GDM1 (cell line): ENCODE results near the gene SDK2.
"Not testable (repeated sequence)": the region's sequence is repeated elsewhere in the genome, so short reads cannot be mapped to it uniquely, and the experiment has no call there.

Experiments used
- DNase-seq: peaks from one replicate; lab custom pipeline; 2025; lab: John Stamatoyannopoulos, UW

SDK2 gene

GRCh38 chr17:73340093-73340596 lies 304.1 kb downstream of the SDK2 start:
- no peak for DNase-seq

DNA sequence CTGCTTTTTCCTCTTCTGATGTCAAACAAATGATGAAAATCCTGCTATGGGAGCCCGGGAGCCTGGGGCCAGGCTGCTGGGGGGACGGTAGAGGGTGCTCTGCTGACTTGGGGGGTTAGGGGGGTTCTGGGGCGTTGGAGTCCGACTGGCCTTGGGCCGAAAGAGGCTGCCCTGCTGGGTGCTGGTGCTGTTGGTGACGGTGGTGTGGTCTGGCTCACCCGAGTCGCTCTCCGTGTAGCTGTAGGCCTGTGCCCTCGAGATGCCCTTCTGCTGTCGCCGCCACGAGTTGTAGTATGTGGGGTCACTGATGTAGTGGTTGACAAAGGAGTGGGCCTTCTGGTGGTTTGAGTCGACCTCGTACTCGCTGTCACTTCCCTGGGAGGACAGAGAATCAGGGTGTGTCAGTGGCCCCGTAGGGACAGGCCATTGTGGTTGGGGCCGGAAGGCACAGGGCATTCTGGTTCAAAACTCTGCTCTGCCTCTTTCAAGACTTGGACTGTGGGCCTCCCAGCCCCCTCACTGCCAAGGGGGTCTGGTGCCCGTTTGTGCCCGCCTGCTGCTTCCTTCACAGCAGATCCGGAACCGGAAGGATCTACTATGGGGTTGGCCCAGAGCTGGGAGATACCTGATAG lies 305.6 kb downstream of the SDK2 start:
- no peak for DNase-seq

GRCh38 chr17:73338050-73338521 lies 306.2 kb downstream of the SDK2 start:
- DNase-seq: no peak

- no peak for DNase-seq
Measured at GRCh38 chr17:73337330-73337710, 306.9 kb downstream of the SDK2 start.

- DNase-seq: no peak
Measured at GRCh38 chr17:73336408-73337329, 307.6 kb downstream of the SDK2 start.

DNA sequence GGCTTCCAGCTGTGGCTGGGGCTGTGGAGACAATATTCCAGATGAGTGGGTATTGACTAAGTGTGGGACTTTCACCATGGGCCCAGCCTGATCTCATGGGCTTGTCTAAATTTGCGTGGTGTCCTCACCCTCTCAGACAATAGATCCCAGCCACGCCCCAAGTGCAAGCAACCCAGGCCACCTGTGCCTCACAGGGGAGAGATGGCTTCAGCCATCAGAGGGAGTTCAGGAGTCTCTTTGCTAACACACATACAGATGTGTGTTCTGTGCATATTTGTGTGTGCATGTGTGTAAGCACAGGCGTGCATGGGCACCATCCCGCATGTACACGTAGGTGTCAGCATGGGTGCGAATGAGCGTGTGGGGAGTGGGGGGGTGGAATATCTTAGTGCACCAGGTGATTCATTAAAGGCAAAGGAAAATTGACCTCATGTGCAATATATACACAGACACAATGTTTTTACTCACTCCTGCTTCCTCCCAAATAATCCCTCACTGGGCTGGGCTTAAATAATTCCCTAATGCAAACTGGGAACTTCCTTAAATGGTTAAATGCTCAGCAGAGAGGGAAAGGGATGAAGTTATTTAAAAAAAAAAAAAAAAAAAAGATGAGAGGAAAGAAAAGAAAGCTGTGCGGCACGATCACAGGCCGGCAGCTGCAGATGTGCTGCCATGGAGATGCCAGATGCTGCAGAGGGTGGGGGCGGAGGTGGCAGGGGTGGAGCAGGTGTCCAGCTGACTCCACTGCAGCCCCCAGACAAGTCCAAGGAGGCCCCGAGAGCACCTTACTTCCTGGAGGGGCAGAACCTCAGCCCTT lies 308.4 kb downstream of the SDK2 start:
- no peak for DNase-seq

DNA sequence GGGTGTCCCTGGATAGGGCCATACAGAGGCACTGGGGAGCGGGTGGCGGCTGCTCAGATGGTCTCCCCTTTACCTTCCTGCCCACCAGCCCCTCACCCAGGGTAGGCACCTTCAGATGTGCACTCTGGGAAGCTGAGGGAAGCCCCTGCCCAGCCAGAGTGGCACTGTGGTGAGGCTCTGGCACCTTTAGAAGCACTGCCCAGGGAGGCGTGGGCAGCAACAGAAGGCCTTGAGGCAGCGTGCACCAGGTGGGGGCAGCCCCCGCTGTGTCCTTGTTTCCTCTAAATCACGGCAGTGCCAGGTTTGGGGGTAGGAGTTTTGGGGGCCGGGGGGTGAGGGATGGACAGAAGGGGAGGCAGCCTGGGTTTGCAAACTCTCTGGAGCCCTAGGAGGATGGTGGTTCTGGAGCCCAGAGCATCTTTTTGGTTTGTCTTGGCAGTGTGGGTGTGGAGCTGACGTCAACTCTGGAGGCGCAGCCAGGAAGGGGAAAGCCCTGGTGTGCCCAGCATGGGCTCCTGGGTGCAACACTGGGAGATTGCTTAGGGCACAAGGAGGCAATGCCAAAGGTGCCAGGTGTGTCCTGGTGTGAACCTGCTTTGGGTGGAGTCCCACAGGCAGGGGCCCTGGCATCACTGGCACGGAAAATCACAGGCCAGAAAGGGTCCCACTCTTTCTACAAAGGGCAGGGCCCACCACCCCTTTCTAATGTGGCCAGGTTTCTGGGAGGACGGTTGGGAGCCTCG lies 309.3 kb downstream of the SDK2 start:
- DNase-seq: no peak

DNA sequence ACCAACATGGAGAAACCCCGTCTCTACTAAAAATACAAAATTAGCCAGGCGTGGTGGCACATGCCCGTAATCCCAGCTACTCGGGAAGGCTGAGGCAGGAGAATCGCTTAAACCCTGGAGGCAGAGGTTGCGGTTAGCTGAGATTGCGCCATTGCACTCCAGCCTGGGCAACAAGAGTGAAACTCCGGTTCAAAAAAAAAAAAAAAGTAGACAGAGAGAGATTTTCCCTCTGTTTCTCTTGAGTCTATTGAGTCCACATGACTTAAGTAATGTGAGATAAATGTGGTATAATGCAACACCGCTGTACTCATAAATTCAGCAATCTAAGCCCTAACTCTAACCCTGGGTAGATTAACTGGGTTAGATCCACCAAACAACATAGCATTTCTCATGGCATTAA lies 310.8 kb downstream of the SDK2 start:
- not testable (repeated sequence) for DNase-seq

DNA sequence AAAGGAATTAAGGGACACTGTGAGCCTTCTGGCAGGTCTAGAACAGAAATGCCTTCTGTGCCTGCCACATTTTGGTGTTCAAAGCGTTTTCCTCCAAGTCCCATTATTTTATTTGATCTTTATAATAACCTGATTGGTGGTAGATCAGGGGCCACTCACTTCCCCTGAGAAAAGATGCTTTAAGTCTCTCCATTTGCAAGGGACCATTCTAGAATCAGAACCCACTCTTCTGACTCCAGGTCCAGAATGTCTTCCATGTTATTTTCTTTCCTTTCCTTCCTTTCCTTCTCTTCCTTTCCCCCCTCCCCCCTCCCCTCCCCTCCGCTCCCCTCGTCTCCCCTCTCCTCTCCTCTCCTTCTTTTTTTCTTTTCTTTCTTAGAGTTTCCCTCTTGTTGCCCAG lies 313.2 kb downstream of the SDK2 start:
- DNase-seq: no peak

DNA sequence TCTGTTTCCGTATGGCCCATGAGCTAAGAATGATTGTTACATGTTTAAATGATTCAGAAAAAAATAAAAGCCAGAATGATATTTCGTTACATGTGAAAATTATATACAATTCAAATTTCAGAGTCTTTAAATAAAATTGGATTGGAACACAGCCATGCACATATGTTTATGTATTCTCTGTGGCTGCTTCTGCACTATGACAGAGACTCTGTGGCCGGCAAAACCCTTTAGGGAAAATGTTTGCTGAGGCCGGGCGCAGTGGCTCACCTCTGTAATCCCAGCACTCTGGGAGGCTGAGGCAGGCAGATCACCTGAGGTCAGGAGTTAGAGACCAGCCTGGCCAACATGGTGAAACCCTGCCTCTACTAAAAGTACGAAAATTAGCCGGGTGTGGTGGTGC lies 316.6 kb downstream of the SDK2 start:
- DNase-seq: no peak

GRCh38 chr17:73325527-73325842 lies 318.8 kb downstream of the SDK2 start:
- no peak for DNase-seq

- DNase-seq: no peak
Measured at GRCh38 chr17:73324711-73325526, 319.3 kb downstream of the SDK2 start.

DNA sequence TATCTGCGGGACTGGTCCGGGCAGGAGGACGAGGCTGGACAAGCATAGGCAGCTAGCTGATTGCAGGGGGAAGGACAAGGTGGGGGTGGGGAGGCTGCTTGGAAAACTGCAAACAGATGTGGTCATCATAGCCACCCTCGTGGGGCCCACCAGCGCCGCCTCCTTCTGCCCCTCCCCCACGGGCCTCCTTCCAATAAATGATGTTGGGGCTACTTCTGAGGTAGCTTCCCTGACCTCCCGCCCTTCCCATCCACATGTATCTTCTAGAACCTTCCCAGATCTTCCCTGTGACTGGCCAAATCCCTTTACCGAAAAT lies 320.1 kb downstream of the SDK2 start:
- no peak for DNase-seq

DNA sequence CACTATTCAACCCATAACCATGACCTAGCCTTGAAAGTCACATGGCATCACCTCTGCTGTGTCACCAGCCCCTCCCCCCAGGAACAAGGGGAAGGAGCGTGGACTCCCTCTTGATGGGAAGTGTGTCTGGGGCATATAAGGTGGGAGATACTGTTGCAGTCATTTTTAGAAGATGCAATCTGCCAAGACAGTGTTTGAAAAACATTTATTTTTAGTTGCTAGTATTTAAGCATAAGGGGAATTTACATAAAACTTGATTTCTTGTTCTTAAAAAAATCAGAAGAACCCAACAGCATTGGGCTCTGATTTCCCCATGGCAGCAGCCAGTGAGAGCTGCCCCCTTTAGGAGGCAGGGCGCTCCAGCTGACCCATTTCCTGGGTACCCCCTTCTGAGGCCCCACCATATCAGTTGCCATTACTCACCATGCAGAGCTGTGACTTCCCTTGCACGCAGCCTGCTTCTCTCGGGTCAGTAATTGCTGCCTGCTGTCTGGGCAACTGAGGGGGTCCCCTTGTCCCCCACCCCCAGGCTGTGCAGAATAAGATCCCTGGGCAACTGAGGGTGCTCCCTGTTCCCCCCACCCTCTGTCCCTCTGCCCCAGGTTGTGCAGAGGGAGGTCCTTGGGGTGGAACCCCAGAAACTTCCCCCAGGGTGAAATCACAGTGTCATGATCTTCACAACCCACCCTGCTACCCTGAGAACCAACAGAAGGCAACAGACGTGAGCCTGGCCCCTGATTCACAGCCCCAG lies 320.7 kb downstream of the SDK2 start:
- DNase-seq: no peak

DNA sequence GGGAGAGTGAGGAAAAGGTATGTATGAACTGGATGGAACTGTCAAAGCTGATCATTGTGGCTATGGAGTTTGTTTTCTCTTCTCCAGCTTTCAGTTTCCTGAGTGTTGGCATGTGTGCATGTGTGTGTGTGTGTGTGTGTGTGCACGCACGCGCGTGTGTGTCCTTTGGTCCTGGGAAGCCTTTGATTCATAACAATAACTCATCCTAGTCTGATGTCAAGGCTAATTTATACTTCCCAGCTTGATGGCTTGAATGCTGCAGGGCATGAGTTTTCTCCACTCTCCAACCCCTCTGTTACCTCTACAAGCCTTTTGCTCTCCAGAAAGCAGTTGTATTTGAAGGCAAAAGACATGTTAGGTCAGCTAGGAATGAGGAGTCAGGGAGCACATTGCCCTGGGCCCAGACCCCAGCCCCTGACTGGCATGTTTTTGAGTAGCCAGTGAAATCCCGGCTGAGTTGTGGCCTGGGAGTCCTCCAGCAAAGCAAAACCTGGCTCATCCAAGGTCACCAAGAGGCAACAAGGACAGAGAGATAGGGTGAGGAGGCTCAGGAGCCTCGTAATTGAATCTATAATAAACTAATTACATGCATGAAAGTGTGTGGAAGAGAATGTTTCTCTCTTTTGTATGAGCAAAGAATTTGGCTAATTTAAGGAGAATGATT lies 323.5 kb downstream of the SDK2 start:
- no peak for DNase-seq

DNA sequence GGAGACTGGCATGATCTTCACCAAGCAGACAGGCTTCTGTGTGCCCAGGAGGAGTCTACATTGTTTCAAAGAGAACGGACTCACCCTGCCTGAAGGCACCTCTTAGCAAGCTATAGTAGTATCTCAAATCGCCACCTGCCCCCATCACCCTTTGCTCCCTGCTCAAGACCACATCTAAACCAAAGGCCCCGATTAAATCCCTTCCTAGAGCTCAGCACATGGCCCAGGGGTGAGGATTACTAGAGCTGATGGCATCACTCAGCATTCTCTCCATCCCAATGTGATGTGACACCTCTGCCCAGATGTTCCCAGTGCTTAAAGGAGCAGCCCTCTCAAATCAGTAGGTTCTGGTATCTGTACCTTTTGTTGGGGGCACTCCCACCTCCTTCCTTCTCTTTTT lies 324.5 kb downstream of the SDK2 start:
- no peak for DNase-seq

GRCh38 chr17:73318836-73319235 lies 325.4 kb downstream of the SDK2 start:
- no peak for DNase-seq

DNA sequence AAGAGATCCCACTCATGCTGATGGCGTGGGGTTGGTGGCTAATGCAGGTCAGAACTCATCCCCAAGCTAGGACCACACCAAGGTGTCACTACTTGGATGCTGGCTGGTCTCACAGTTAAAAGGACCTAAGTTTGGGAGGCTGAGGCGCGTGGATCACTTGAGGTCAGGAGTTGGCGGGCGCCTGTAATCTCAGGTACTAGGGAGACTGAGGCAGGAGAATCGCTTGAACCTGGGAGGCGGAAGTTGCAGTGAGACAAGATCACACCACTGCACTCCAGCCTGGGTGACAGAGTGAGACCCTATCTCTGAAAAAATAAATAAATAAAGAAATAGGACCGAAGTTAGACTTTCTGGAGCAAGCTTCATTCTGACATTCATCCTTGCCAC lies 325.8 kb downstream of the SDK2 start:
- no peak for DNase-seq

- DNase-seq: no peak
Measured at GRCh38 chr17:73317513-73318426, 326.5 kb downstream of the SDK2 start.
